HEK293 (cell line): Measurements from ENCODE around the gene R3HDM4.

Experiments
- CTCF ChIA-PET: fragments of 350-600 bp; formaldehyde crosslinking; extraction: SDS; loops from one replicate; lab custom pipeline; 2021; ENCODE audit warnings: antibody characterized with exemption; lab: Yijun Ruan, JAX
- POLR2A ChIA-PET: fragments of 300-600 bp; formaldehyde crosslinking; extraction: SDS; loops from one replicate; lab custom pipeline; 2020; ENCODE audit warnings: antibody characterized with exemption, inconsistent platforms; lab: Yijun Ruan, JAX
- H3K27ac ChIP-seq: fragments of 200-500 bp; sonication (Bioruptor generic); 2 replicates; pipeline ENCODE4 v1.5.1; 2014; ENCODE audit warnings: low read depth, low read length, control low read depth, inconsistent platforms; ENCODE audit errors: extremely low read depth
- H3K36me3 ChIP-seq, 2 experiments: fragments of 200-500 bp in 1 of 2; sonication (Bioruptor generic) in 1 of 2; 1 replicate in 1 of 2; 2 replicates in 1 of 2; pipeline ENCODE4 v1.5.1; 2014 to 2017; ENCODE audit warnings: inconsistent platforms in 2 of 2, low read length in 2 of 2; ENCODE audit not compliant: control insufficient read depth in 2 of 2, insufficient read depth in 1 of 2
- H3K4me1 ChIP-seq: fragments of 200-500 bp; sonication (Bioruptor generic); 2 replicates; pipeline ENCODE4 v1.5.1; 2014; ENCODE audit warnings: mild to moderate bottlenecking, low read length, inconsistent platforms; ENCODE audit not compliant: control insufficient read depth, insufficient read depth
- H3K4me3 ChIP-seq: 2 replicates; pipeline ENCODE4 v1.5.1; 2011; ENCODE audit warnings: low read depth, mild to moderate bottlenecking, control low read depth, low read length, moderate library complexity
- H3K9me3 ChIP-seq: fragments of 200-500 bp; sonication (Bioruptor generic); 2 replicates; pipeline ENCODE4 v1.5.1; 2014; ENCODE audit warnings: low read depth, low read length, inconsistent platforms; ENCODE audit not compliant: control insufficient read depth, insufficient read depth
- BCL11B ChIP-seq: fragments of 450-650 bp; formaldehyde crosslinking; IDR thresholded peaks from 2 replicates; pipeline ENCODE4 v1.5.1; 2016; ENCODE audit warnings: low read depth, missing biosample characterization, missing genetic modification characterization
- GLIS1 ChIP-seq: fragments of 450-650 bp; formaldehyde crosslinking; IDR thresholded peaks from 2 replicates; pipeline ENCODE4 v1.5.1; 2016; ENCODE audit warnings: missing biosample characterization, missing genetic modification characterization
- INSM2 ChIP-seq: fragments of 450-650 bp; formaldehyde crosslinking; IDR thresholded peaks from 2 replicates; pipeline ENCODE4 v1.5.1; 2016; ENCODE audit warnings: missing biosample characterization, missing genetic modification characterization
- KLF16 ChIP-seq: fragments of 450-650 bp; formaldehyde crosslinking; IDR thresholded peaks from 2 replicates; pipeline ENCODE4 v1.5.1; 2017; ENCODE audit warnings: missing biosample characterization, missing genetic modification characterization
- PATZ1 ChIP-seq: fragments of 450-650 bp; formaldehyde crosslinking; IDR thresholded peaks from 2 replicates; pipeline ENCODE4 v1.5.1; 2016; ENCODE audit warnings: missing biosample characterization, missing genetic modification characterization
- REPIN1 ChIP-seq: fragments of 450-650 bp; formaldehyde crosslinking; IDR thresholded peaks from 2 replicates; pipeline ENCODE4 v1.5.1; 2017; ENCODE audit warnings: missing biosample characterization, missing genetic modification characterization, low read depth
- SCRT1 ChIP-seq: fragments of 450-650 bp; formaldehyde crosslinking; IDR thresholded peaks from 2 replicates; pipeline ENCODE4 v1.5.1; 2016; ENCODE audit warnings: missing biosample characterization, missing genetic modification characterization, borderline replicate concordance
- SCRT2 ChIP-seq: fragments of 450-650 bp; formaldehyde crosslinking; IDR thresholded peaks from 2 replicates; pipeline ENCODE4 v1.5.1; 2016; ENCODE audit warnings: missing biosample characterization, missing genetic modification characterization
- SP2 ChIP-seq: fragments of 450-650 bp; formaldehyde crosslinking; IDR thresholded peaks from 2 replicates; pipeline ENCODE4 v1.5.1; 2016; ENCODE audit warnings: missing biosample characterization, missing genetic modification characterization
- ZBTB8A ChIP-seq: fragments of 450-650 bp; formaldehyde crosslinking; IDR thresholded peaks from 2 replicates; pipeline ENCODE4 v1.5.1; 2016; ENCODE audit warnings: missing biosample characterization, missing genetic modification characterization
- ZFP41 ChIP-seq: fragments of 450-650 bp; formaldehyde crosslinking; IDR thresholded peaks from 2 replicates; pipeline ENCODE4 v1.5.1; 2016; ENCODE audit warnings: missing biosample characterization, missing genetic modification characterization, borderline replicate concordance
- ZIC2 ChIP-seq: fragments of 450-650 bp; formaldehyde crosslinking; IDR thresholded peaks from 2 replicates; pipeline ENCODE4 v1.5.1; 2016; ENCODE audit warnings: missing biosample characterization, missing genetic modification characterization
- ZNF121 ChIP-seq: fragments of 450-650 bp; formaldehyde crosslinking; IDR thresholded peaks from 2 replicates; pipeline ENCODE4 v1.5.1; 2016; ENCODE audit warnings: missing biosample characterization, missing genetic modification characterization
- ZNF169 ChIP-seq: fragments of 450-650 bp; formaldehyde crosslinking; IDR thresholded peaks from 2 replicates; pipeline ENCODE4 v1.5.1; 2016; ENCODE audit warnings: missing biosample characterization, missing genetic modification characterization
- ZNF221 ChIP-seq: fragments of 450-650 bp; formaldehyde crosslinking; IDR thresholded peaks from 2 replicates; pipeline ENCODE4 v1.5.1; 2017; ENCODE audit warnings: missing biosample characterization, missing genetic modification characterization, borderline replicate concordance
- ZNF239 ChIP-seq: fragments of 450-650 bp; formaldehyde crosslinking; IDR thresholded peaks from 2 replicates; pipeline ENCODE4 v1.5.1; 2016; ENCODE audit warnings: missing biosample characterization, missing genetic modification characterization
- ZNF292 ChIP-seq: fragments of 450-650 bp; formaldehyde crosslinking; IDR thresholded peaks from 2 replicates; pipeline ENCODE4 v1.5.1; 2016; ENCODE audit warnings: low read depth, missing biosample characterization, missing genetic modification characterization, borderline replicate concordance
- ZNF311 ChIP-seq: fragments of 450-650 bp; formaldehyde crosslinking; IDR thresholded peaks from 2 replicates; pipeline ENCODE4 v1.5.1; 2017; ENCODE audit warnings: missing biosample characterization, missing genetic modification characterization, borderline replicate concordance
- ZNF561 ChIP-seq: fragments of 450-650 bp; IDR thresholded peaks from 2 replicates; pipeline ENCODE4 v1.5.1; 2018; ENCODE audit warnings: missing biosample characterization, missing genetic modification characterization, borderline replicate concordance
- ZNF785 ChIP-seq: fragments of 450-650 bp; formaldehyde crosslinking; IDR thresholded peaks from 2 replicates; pipeline ENCODE4 v1.5.1; 2016; ENCODE audit warnings: missing biosample characterization, missing genetic modification characterization
- ZNF791 ChIP-seq: fragments of 450-650 bp; formaldehyde crosslinking; IDR thresholded peaks from 2 replicates; pipeline ENCODE4 v1.5.1; 2016; ENCODE audit warnings: missing biosample characterization, missing genetic modification characterization
- ZNF792 ChIP-seq: fragments of 450-650 bp; formaldehyde crosslinking; IDR thresholded peaks from 2 replicates; pipeline ENCODE4 v1.5.1; 2016; ENCODE audit warnings: missing biosample characterization, missing genetic modification characterization
- TF ChIP-seq, protein P1 (sequence below): fragments of 450-650 bp; formaldehyde crosslinking; IDR thresholded peaks from 2 replicates; pipeline ENCODE4 v1.5.1; 2016; ENCODE audit warnings: missing biosample characterization, missing genetic modification characterization
- TF ChIP-seq, protein P2 (sequence below): fragments of 450-650 bp; formaldehyde crosslinking; IDR thresholded peaks from 2 replicates; pipeline ENCODE4 v1.5.1; 2016; ENCODE audit warnings: missing biosample characterization, missing genetic modification characterization
- TF ChIP-seq, protein P3 (sequence below): fragments of 450-650 bp; formaldehyde crosslinking; IDR thresholded peaks from 2 replicates; pipeline ENCODE4 v1.5.1; 2017; ENCODE audit warnings: missing biosample characterization, missing genetic modification characterization

R3HDM4 gene

DNA sequence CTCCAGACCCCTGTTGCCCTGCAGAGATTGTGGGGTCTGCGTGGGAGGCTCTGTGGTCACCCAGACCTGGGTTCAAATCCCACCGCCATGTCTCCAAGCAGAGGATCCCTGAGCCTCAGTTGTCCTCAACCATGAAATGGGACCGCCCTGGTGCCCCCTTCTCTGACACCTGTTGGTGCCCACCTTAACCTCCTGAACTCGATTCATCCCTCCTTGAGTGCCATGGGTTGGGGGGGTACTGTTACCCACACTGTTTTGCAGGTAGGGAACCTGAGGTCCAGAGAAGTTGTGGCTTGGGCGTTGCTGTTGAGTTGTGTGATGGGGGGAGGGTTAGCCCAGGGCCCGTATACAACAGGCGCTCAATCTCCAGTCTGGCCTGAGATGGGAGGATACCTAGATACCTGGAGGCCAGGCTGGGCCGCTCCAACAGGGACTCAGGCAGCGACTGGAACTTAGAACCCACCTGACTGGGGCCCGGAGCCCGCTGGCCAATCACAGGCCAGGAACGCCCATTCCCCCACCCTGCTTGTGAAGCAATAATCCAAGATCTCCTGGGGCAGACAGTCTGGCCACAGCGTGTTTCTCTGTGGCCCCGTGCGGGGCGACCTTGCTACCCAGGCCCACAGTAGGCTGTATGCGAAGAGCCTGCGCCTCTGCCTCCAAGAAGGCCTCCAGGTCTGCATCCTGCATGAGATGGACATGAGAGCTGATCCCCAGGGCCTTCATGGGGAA lies 15.6 kb upstream of the R3HDM4 start:
- Histone ChIP-seq H3K9me3 (no peaks in the 10 kb centered on the region), H3K36me3 (peaks cover 0 to 31% of the 10 kb centered on the region in 2 experiments; a peak in 2 of 3 replicates), H3K27ac (no peak overlapping the region), H3K4me1 (no peaks in the 10 kb centered on the region), H3K4me3 (no peak overlapping the region)
- POLR2A ChIA-PET = interaction anchor here (0.6 kb wide), 1 partner anchor 9 kb away, joined by 4 read pairs; no protein-coding TSS in a partner anchor
- CTCF ChIA-PET = no interaction called here
- TF ChIP-seq SCRT2 (tag by site-specific recombination) = peak; percentile 76
- TF ChIP-seq ZBTB8A (tag by site-specific recombination) = peak; percentile 20; the same call in 1 of the 2 replicates
- 0 out of 2 replicates have a peak, but pooled peaks have one; percentile 21 for TF ChIP-seq ZNF121 (tag by site-specific recombination)
- no peak for TF ChIP-seq ZFP41 (tag by site-specific recombination)
- peak; percentile 69; the same call in 1 of the 2 replicates for TF ChIP-seq SCRT1
- TF ChIP-seq ZNF239 (tag by site-specific recombination) = no peak
- TF ChIP-seq BCL11B = 0 out of 2 replicates have a peak, but pooled peaks have one; percentile 31
- TF ChIP-seq PATZ1 (tag by site-specific recombination) = peak; percentile 50
- TF ChIP-seq ZNF792 (tag by site-specific recombination) = peak; percentile 90
- no peak for TF ChIP-seq ZNF292 (tag by site-specific recombination)
- no peak for TF ChIP-seq ZNF221
- TF ChIP-seq SP2 (tag by site-specific recombination) = peak; percentile 13; the same call in 1 of the 2 replicates

- Histone ChIP-seq H3K4me3 (no peak overlapping the region), H3K4me1 (no peaks in the 10 kb centered on the region), H3K9me3 (no peaks in the 10 kb centered on the region), H3K36me3 (peaks cover 0 to 31% of the 10 kb centered on the region in 2 experiments; a peak in 2 of 3 replicates), H3K27ac (no peak overlapping the region)
- POLR2A ChIA-PET = no interaction called here
- CTCF ChIA-PET = interaction anchor here (0.7 kb wide), 1 partner anchor 155 kb away, joined by 3 read pairs; no protein-coding TSS in a partner anchor
- TF ChIP-seq ZNF791 (tag by site-specific recombination) (no peak), ZNF785 (no peak), ZIC2 (tag by site-specific recombination) (peak; percentile 70), ZNF311 (tag by site-specific recombination) (no peak), PATZ1 (tag by site-specific recombination) (peak; percentile 7; the same call in 1 of the 2 replicates), REPIN1 (tag by site-specific recombination) (no peak), SP2 (tag by site-specific recombination) (peak; percentile 18; the same call in 1 of the 2 replicates), KLF16 (tag by site-specific recombination) (no peak), GLIS1 (tag by site-specific recombination) (peak; percentile 79), ZNF169 (no peak), ZNF561 (tag by site-specific recombination) (no peak), INSM2 (no peak)
- TF ChIP-seq, protein P1, sequence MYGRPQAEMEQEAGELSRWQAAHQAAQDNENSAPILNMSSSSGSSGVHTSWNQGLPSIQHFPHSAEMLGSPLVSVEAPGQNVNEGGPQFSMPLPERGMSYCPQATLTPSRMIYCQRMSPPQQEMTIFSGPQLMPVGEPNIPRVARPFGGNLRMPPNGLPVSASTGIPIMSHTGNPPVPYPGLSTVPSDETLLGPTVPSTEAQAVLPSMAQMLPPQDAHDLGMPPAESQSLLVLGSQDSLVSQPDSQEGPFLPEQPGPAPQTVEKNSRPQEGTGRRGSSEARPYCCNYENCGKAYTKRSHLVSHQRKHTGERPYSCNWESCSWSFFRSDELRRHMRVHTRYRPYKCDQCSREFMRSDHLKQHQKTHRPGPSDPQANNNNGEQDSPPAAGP = no peak
- TF ChIP-seq, protein P2, sequence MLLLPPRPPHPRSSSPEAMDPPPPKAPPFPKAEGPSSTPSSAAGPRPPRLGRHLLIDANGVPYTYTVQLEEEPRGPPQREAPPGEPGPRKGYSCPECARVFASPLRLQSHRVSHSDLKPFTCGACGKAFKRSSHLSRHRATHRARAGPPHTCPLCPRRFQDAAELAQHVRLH (tag by site-specific recombination) = no peak
- TF ChIP-seq, protein P3, sequence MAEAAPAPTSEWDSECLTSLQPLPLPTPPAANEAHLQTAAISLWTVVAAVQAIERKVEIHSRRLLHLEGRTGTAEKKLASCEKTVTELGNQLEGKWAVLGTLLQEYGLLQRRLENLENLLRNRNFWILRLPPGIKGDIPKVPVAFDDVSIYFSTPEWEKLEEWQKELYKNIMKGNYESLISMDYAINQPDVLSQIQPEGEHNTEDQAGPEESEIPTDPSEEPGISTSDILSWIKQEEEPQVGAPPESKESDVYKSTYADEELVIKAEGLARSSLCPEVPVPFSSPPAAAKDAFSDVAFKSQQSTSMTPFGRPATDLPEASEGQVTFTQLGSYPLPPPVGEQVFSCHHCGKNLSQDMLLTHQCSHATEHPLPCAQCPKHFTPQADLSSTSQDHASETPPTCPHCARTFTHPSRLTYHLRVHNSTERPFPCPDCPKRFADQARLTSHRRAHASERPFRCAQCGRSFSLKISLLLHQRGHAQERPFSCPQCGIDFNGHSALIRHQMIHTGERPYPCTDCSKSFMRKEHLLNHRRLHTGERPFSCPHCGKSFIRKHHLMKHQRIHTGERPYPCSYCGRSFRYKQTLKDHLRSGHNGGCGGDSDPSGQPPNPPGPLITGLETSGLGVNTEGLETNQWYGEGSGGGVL (tag by site-specific recombination) = no peak
Measured at GRCh38 chr19:927780-928401, 14.9 kb upstream of the R3HDM4 start.
